RWPE1 (cell line): ENCODE measurements around the gene FRK.

Experiments used
- CTCF ChIA-PET: fragments of 350-600 bp; sonication (Branson Sonifier 250); formaldehyde crosslinking; extraction: SDS; loops from one replicate; lab custom pipeline; 2021; lab: Yijun Ruan, JAX
- POLR2A ChIA-PET: fragments of 400-600 bp; formaldehyde crosslinking; extraction: SDS; loops from one replicate; lab custom pipeline; 2020; ENCODE audit warnings: antibody characterized with exemption; ENCODE audit not compliant: low non-redundant PET; lab: Yijun Ruan, JAX
- DNase-seq: peaks from one replicate; pipeline ENCODE4 v3.0.0; 2012; ENCODE audit warnings: low spot score
- H3K27ac ChIP-seq: fragments of 450-650 bp; 2 replicates; pipeline ENCODE4 v1.5.1; 2017
- TF ChIP-seq, protein P1 (sequence below): fragments of 450-650 bp; conservative IDR thresholded peaks from 2 replicates; pipeline ENCODE4 v1.5.1; 2017; ENCODE audit warnings: low read depth, mild to moderate bottlenecking

Gene FRK

DNA sequence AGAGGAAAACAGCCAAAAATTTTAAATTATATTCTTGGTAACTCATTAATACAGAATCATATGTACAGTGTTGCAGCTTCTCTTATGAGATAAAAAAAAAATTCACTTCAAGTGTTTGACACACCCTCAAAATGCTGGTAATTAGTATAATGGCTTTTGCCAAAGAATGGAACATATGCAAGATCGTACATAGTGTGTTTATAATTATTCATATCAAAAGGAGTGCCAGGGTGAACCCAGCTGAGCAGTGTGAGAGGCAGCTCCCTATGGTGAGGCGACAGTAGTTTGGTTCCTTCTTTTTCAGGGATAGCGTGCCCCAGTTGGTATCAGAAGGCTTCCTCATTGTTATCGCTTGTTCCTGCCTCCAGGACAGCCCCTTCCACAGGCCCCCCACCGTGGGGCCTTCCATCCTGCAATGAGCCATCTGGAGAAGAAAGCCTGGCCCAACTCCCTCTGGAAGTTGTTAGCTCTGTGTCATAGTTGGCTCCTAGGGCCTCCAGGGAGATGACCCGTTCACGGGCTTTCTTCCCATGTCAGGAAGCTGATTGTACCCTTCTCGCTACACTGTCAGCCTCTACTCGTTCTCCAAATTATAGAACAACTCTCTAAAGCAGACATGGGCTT is 150.7 kb downstream of the FRK start:
- POLR2A ChIA-PET = no interaction called here
- CTCF ChIA-PET = no interaction called here
- no peak for DNase-seq
- no peak overlapping the region for H3K27ac ChIP-seq
- TF ChIP-seq, protein P1, sequence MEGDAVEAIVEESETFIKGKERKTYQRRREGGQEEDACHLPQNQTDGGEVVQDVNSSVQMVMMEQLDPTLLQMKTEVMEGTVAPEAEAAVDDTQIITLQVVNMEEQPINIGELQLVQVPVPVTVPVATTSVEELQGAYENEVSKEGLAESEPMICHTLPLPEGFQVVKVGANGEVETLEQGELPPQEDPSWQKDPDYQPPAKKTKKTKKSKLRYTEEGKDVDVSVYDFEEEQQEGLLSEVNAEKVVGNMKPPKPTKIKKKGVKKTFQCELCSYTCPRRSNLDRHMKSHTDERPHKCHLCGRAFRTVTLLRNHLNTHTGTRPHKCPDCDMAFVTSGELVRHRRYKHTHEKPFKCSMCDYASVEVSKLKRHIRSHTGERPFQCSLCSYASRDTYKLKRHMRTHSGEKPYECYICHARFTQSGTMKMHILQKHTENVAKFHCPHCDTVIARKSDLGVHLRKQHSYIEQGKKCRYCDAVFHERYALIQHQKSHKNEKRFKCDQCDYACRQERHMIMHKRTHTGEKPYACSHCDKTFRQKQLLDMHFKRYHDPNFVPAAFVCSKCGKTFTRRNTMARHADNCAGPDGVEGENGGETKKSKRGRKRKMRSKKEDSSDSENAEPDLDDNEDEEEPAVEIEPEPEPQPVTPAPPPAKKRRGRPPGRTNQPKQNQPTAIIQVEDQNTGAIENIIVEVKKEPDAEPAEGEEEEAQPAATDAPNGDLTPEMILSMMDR = no peak

DNA sequence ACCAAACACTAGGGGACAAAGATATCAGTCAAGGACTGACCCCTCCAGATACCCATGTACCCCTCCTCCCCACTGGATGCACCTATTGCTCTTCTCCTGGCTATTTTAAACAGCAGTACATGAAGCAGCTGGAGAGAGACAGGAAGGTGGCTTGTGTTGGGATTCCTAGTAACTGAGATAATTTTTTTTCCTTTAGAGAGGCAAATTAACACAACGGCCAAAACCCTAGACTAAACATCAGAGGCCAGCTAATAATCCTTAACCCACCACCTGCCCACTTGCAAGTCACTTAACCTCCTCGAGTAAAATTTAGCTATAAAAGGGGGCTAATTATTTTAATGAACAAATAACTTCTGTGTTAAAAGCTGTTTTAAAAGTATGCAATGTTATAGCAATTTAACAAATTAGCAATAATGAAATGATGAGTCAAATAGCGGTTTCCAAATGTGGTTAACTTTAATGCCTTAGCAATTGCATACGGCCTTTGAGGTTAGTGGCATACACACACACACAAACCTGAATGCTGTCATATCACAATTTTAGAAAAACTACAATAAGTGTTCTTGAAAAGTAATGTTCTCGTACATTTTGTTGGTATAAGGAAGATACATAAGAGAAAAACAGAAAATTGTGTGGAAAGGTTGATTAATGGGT is 151.7 kb downstream of the FRK start:
- ChIA-PET POLR2A (no interaction called here), CTCF (no interaction called here)
- DNase-seq = no peak
- TF ChIP-seq, protein P1 = no peak
- H3K27ac ChIP-seq = no peak overlapping the region

GRCh38 chr6:115905471-115905870 is 155.2 kb downstream of the FRK start:
- CTCF ChIA-PET = interaction anchor here (0.6 to 0.8 kb wide), 3 partner anchors 22 to 1742 kb away, joined by 3 to 4 read pairs (median 3); no protein-coding TSS in a partner anchor
- TF ChIP-seq, protein P1 = no peak
- no peak overlapping the region for H3K27ac ChIP-seq
- no peak for DNase-seq
- POLR2A ChIA-PET = interaction anchor here (0.5 kb wide), 1 partner anchor 572 kb away, joined by 9 read pairs; no protein-coding TSS in a partner anchor

GRCh38 chr6:115902436-115902835 is 158.3 kb downstream of the FRK start:
- CTCF ChIA-PET = no interaction called here
- no peak overlapping the region for H3K27ac ChIP-seq
- no peak for DNase-seq
- TF ChIP-seq, protein P1 = no peak
- POLR2A ChIA-PET = interaction anchor here (0.7 kb wide), 1 partner anchor 83 kb away, joined by 3 read pairs; no protein-coding TSS in a partner anchor

- POLR2A ChIA-PET = no interaction called here
These were observed 158.8 kb downstream of the FRK start for GRCh38 chr6:115901896-115902295.

DNA sequence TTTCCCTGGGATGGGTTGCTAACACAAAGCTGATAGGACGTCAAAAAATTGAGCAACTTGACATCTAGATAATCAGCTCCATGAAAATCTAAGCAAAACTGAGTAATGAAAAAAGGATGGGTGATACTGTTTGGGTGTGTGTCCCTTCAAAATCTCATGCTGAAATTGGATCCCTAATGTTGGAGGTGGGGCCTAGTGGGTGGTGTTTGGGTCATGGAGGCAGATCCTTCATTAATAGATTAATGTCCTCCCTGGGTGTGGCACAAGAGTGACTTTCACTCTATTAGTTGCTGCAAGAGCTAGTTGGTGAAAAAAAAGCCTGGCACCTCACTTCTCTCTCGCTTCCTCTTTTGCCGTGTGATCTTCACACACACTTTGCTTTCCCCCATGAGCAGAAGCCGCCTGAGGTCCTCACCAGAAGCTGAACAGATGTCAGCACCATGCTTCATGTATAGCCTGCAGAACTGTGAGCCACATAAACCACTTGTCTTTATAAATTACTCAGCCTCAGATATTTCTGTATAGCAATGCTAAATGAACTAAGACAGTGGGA is 160.9 kb downstream of the FRK start:
- no peak overlapping the region for H3K27ac ChIP-seq
- ChIA-PET CTCF (interaction anchor here (0.7 kb wide), 1 partner anchor 728 kb away, joined by 3 read pairs; no protein-coding TSS in a partner anchor), POLR2A (no interaction called here)
- TF ChIP-seq, protein P1 = no peak
- no peak for DNase-seq

More at GRCh38 chr6:115901896-115902295, 158.8 kb downstream of the FRK start:
- DNase-seq = no peak
- CTCF ChIA-PET = interaction anchor here (0.7 kb wide), 1 partner anchor 1134 kb away, joined by 3 read pairs; no protein-coding TSS in a partner anchor
- H3K27ac ChIP-seq = no peak overlapping the region
- TF ChIP-seq, protein P1 = no peak
